Gastroesophageal sphincter (tissue), 4 donors: ENCODE measurements around the gene FCMR. TPM values are rescaled to one million over a fixed set of nuclear protein-coding genes. Genes with fewer than 3 reads are reported as not detected.

Source experiments
- ATAC-seq: fragments of 150-250 bp; one replicate; pipeline ENCODE4 v1.9.1; 2016; ENCODE audit warnings: mild to moderate bottlenecking, moderate library complexity
- H3K27ac ChIP-seq, 4 donors: fragments of 200-600 bp; sonication (generic) in 3 of 4; 1 replicate in 3 of 4; 2 replicates in 1 of 4; pipeline ENCODE4 v1.5.1; 2016 to 2019
- H3K27me3 ChIP-seq: fragments of 200-600 bp; sonication (generic); one replicate; pipeline ENCODE4 v1.5.1; 2019
- H3K36me3 ChIP-seq, 2 donors: fragments of 200-600 bp; sonication (generic); one replicate each; pipeline ENCODE4 v1.5.1; 2019; ENCODE audit warnings: control low read depth in 1 of 2
- H3K4me1 ChIP-seq, 3 donors: fragments of 200-600 bp; sonication (generic); 1 replicate in 2 of 3; 2 replicates in 1 of 3; pipeline ENCODE4 v1.5.1; 2016 to 2019; ENCODE audit warnings: control low read depth in 2 of 3
- H3K4me3 ChIP-seq, 2 donors: fragments of 200-600 bp; sonication (generic); one replicate each; pipeline ENCODE4 v1.5.1; 2019; ENCODE audit warnings: mild to moderate bottlenecking in 1 of 2, moderate library complexity in 1 of 2
- H3K9me3 ChIP-seq, 3 donors: fragments of 200-600 bp; sonication (generic); one replicate each; pipeline ENCODE4 v1.5.1; 2017 to 2019; ENCODE audit warnings: control low read depth in 2 of 3
- CTCF ChIP-seq, 4 experiments: fragments of 200-600 bp in 2 of 4; fragments of 450-650 bp in 2 of 4; sonication (generic) in 1 of 4; IDR thresholded peaks; one replicate each; pipeline ENCODE4 v1.5.1; 2017 to 2019; ENCODE audit warnings: antibody characterized with exemption in 4 of 4, mild to moderate bottlenecking in 2 of 4, moderate library complexity in 2 of 4
- EP300 ChIP-seq: sonication (generic); formaldehyde crosslinking; IDR thresholded peaks from one replicate; pipeline ENCODE4 v1.6.1; 2017; ENCODE audit warnings: antibody characterized with exemption, mild to moderate bottlenecking
- POLR2A ChIP-seq, 2 donors: fragments of 450-650 bp; IDR thresholded peaks; one replicate each; pipeline ENCODE4 v1.6.1; 2017; ENCODE audit warnings: antibody characterized with exemption in 2 of 2, mild to moderate bottlenecking in 2 of 2, moderate library complexity in 1 of 2
- POLR2AphosphoS5 ChIP-seq: sonication (generic); formaldehyde crosslinking; IDR thresholded peaks from one replicate; pipeline ENCODE4 v1.6.1; 2017; ENCODE audit warnings: antibody characterized with exemption
- WGBS, 2 donors: methylation state at CpG; one replicate each; pipeline ENCODE4 v1.1.5; 2018; ENCODE audit warnings: low coverage in 1 of 2; 5-methylcytosine and 5-hydroxymethylcytosine counted together
- total RNA-seq, 4 donors: library from RNA; depleted of rRNA; stranded (reverse); fragments of >200 nt; gene quantifications; one replicate each; pipeline ENCODE4 v1.1.0, GENCODE V29; 2016

FCMR gene
- total RNA-seq, 4 donors from 2014 or later: 1.0 to 4.1 (median 1.6) TPM; not detected in 1

GRCh38 chr1:206945779-206946178, 24.0 kb upstream of the FCMR start:
- Histone ChIP-seq H3K9me3 (peaks cover 0 to 11% (median 0%) of the 10 kb centered on the region in 3 donors), H3K4me1 (no peaks in the 10 kb centered on the region), H3K27ac (no peak overlapping the region), H3K27me3 (peaks cover 19% of the 10 kb centered on the region), H3K4me3 (no peak overlapping the region), H3K36me3 (no peaks in the 10 kb centered on the region)
- no peak for TF ChIP-seq POLR2AphosphoS5
- no peak for TF ChIP-seq CTCF (IDR thresholded peaks at IDR 0.05)
- TF ChIP-seq POLR2A (IDR thresholded peaks at IDR 0.05): no peak
- no peak for TF ChIP-seq EP300
- no peak for ATAC-seq
- 80 to 84% methylated on average over 1 to 3 of the region's 4 CpGs for WGBS, 2 donors

- no peaks in the 10 kb centered on the region for H3K4me1 ChIP-seq
- H3K27ac ChIP-seq: no peak overlapping the region
- peaks cover 19% of the 10 kb centered on the region for H3K27me3 ChIP-seq
- H3K9me3 ChIP-seq: peaks cover 0 to 4% (median 0%) of the 10 kb centered on the region in 3 donors
- TF ChIP-seq CTCF (IDR thresholded peaks at IDR 0.05) (no peak), EP300 (no peak), POLR2AphosphoS5 (no peak), POLR2A (IDR thresholded peaks at IDR 0.05) (no peak)
- ATAC-seq: no peak
- H3K36me3 ChIP-seq: no peaks in the 10 kb centered on the region
- WGBS, 2 donors: 41% methylated on average over 4 of the region's 5 CpGs; no CpG with 5 or more reads in 1 of the 2 donors
- no peak overlapping the region for H3K4me3 ChIP-seq
Observed at GRCh38 chr1:206944703-206945102, 23.0 kb upstream of the FCMR start.

GRCh38 chr1:206941766-206942418, 20.2 kb upstream of the FCMR start:
- Histone ChIP-seq H3K4me1 (no peaks in the 10 kb centered on the region), H3K27me3 (peaks cover 9% of the 10 kb centered on the region), H3K27ac (no peak overlapping the region), H3K4me3 (no peak overlapping the region), H3K36me3 (no peaks in the 10 kb centered on the region), H3K9me3 (no peaks in the 10 kb centered on the region)
- TF ChIP-seq POLR2A (IDR thresholded peaks at IDR 0.05) (no peak), CTCF (IDR thresholded peaks at IDR 0.05) (no peak), EP300 (no peak), POLR2AphosphoS5 (no peak)
- no peak for ATAC-seq
- WGBS, 2 donors: 23 to 43% methylated on average over 3 to 5 of the region's 6 CpGs

GRCh38 chr1:206940588-206940936, 18.8 kb upstream of the FCMR start:
- H3K36me3 ChIP-seq: no peaks in the 10 kb centered on the region
- H3K27ac ChIP-seq: no peak overlapping the region
- TF ChIP-seq CTCF (IDR thresholded peaks at IDR 0.05): no peak
- no peak for TF ChIP-seq POLR2AphosphoS5
- no peak for TF ChIP-seq EP300
- TF ChIP-seq POLR2A (IDR thresholded peaks at IDR 0.05): no peak
- no peak overlapping the region for H3K4me3 ChIP-seq
- WGBS, 2 donors: 97 to 100% methylated on average over 1 to 3 of the region's 3 CpGs
- ATAC-seq: no peak
- no peaks in the 10 kb centered on the region for H3K27me3 ChIP-seq
- H3K4me1 ChIP-seq: no peaks in the 10 kb centered on the region
- H3K9me3 ChIP-seq: no peaks in the 10 kb centered on the region

- no peaks in the 10 kb centered on the region for H3K36me3 ChIP-seq
- H3K27me3 ChIP-seq: no peaks in the 10 kb centered on the region
- WGBS, 2 donors: 89 to 97% methylated on average over 5 to 8 of the region's 9 CpGs
- no peak overlapping the region for H3K4me3 ChIP-seq
- H3K4me1 ChIP-seq: no peaks in the 10 kb centered on the region
- ATAC-seq: no peak
- H3K9me3 ChIP-seq: no peaks in the 10 kb centered on the region
- TF ChIP-seq EP300 (no peak), CTCF (IDR thresholded peaks at IDR 0.05) (no peak), POLR2AphosphoS5 (no peak), POLR2A (IDR thresholded peaks at IDR 0.05) (no peak)
- no peak overlapping the region for H3K27ac ChIP-seq
Observed at GRCh38 chr1:206939841-206940587, 18.3 kb upstream of the FCMR start.
